Activated CD4-positive, alpha-beta T cell treated with anti-CD3 and anti-CD28 coated beads, Interleukin-2, amount 50 U/mL, for 48 hours (primary cell): Measurements from ENCODE around the gene EMD.
"Not testable (repeated sequence)": the region's sequence is repeated elsewhere in the genome, so short reads cannot be mapped to it uniquely, and the experiment has no call there.

Source experiments
- DNase-seq, 2 experiments: peaks; one replicate each; pipeline ENCODE4 v3.0.0-alpha.2; 2020

Gene EMD

DNA sequence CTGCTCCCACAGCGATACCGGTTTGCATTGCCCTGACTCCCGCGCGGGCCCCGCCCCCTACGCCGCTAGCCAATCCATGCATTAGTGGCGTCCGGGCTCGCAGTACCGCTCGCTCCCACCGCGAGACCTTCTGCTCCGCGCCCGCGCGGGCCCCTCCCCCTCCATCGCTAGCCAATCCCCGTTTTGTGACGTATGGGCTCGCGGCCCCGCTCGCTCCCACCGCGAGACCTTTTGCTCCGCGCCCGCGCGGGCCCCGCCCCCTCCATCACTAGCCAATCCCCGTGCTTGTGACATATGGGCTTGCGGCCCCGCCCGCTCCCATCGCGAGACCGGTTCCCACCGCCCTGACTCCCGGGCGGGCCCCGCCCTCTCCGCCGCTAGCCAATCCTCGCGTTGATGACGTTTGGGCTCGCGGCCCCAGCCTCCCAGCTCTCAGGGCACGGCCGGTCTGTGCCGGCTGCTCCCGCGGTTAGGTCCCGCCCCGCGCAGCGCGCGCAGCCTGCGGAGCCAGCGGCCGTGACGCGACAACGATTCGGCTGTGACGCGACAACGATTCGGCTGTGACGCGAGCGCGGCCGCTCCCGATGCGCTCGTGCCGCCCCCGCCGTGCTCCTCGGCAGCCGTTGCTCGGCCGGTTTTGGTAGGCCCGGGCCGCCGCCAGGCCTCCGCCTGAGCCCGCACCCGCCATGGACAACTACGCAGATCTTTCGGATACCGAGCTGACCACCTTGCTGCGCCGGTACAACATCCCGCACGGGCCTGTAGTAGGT is at the start of gene EMD:
Gene EMD, plus strand, starts transcription at position 497 of the 770 bp plus-strand sequence. Its CDS starts 190 bp downstream, at position 687.
- peak; percentile 94 to 95 for DNase-seq

DNA sequence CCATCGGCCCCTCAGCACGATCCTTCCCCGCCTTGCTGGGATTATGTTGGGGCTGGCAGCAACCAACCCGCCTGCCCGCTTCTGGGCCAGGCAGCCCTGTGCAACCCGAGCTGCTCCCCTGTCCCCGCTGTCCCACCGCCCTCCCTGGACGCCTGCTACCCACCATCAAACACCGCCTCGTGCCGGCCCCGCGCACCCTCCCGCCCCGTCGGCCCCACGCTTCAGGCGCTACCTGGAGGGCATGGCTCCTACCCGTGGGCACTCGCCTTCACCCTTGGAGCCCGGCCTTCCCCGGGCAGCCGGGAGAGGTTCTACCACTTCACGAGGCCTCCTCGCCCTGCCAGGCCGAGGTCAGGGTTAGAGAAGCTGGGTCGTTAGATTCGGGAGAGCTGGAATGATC is 46.5 kb upstream of the EMD start:
- DNase-seq: no peak

DNA sequence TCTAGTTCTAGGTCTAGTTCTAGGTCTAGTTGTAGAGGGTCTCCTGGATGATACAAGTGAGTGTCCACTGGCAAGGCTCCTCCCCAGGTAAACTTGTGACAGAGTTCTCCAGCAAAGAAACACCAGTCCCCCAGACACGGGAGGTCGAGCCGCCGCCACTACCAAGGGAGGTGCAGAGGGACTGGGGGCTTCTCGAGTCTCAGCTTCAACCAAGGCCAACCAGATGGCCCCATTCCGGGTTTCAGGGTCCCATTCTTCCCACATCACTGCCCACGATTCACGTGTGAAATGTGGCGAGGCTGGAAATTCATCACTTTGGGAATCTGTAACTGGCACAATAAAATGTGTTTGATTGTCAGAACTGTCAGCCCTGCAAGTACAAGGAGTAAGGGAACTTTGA is 46.0 kb upstream of the EMD start:
- no peak for DNase-seq

DNA sequence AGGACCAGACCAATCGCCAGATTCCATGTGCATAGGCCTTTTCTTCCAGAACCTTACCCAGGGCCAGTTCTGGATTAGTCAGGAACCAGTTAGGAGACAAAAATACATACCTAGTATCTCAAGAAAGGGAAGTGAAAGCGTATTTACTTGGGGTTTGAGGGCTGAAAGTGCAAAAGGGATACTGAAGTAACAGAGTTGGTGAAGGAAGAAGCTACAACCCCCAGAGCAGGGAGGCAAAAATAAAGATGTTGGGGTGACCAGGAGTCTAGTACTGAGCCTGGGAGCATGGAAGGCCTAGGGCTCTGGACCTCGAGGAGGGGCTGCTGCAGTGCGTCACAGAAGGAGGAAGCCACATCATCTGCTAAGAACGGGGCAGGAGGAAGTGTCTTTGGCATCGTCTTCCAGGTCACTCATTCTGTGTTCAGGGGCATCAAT is 45.2 kb upstream of the EMD start:
- DNase-seq: no peak

DNA sequence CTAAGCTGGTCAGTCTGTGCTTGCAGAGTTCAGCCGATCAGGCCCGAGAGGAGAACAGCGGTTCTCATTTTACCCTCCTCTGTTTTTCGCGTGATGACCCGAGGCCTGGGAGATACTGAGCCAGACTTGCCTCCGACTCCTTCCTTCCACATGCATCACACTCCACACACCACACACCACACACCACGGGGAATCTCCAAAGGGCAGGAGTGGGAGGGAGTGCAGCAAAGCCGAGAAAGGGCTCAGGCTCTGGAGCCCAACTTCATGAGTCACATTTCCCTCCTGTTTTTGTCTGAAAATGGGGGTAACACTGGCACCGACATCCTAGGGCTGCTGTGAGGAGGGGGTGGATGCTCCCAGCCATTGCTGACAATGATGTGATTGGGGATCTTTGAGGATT is 44.6 kb upstream of the EMD start:
- peak; percentile 52 to 65 for DNase-seq

DNA sequence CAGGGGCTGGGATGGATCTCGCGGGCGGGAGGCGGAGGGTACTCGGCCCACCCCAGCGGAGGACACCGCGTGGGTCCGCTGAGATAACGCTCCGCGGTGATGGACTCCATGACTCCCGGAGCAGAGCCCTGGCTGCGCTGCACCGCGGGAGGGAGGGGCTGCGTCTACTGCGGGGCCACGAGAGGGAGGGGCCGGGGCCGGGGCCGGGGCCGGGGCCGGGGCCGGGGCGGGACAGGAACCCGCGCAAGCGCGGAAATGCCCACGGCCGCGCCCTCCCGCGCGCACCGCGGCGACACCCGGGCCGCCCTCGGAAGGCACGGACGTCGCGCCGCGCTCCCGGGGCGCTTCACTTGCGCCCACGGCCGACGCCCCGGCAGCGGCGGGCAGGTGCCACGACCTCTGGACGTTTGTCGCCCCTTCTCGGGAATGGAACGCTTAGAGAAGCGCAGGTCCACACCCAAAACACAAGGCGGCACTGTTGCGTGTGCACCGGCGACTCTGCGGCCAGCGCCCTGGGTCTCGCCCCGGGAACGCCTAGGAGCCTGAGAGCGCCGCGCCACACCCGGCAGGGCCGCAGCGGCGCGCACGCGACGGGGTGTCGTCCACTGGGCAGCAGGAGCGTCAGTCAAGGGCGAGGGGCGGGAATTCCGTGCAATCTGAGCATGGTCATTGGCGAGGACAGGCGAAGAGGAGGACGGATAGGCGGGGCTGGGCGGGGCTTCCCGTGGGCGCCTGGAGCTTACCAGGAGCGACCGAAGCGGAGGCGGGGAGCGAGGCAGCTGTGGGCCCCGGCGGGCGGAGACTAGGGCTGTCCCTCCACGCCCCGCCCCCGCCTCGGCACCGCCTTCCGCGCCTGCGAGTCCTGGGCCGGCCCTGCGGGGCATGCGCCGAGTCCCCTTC is 37.4 kb upstream of the EMD start:
- DNase-seq: not testable (repeated sequence)

DNA sequence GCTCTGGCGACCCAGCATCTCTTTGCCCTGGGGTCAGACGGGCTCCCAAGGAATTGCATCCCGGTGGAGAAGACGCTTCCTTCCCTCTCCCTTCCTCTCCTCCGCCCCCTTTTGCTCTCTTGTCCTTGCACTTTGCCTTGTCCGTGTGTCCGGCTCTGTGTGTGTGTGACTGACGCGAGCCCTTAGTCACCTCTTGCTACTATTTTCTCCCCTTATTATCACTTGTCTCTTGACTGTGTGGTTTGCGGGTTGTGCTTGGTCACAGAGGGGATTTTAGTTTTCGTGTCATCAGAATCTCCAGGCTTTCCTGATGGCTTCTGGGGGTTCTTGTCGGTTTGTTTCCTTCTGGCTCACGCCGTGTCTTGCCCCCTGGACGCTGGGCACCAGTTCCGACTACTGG is 36.0 kb upstream of the EMD start:
- DNase-seq: not testable (repeated sequence)

DNA sequence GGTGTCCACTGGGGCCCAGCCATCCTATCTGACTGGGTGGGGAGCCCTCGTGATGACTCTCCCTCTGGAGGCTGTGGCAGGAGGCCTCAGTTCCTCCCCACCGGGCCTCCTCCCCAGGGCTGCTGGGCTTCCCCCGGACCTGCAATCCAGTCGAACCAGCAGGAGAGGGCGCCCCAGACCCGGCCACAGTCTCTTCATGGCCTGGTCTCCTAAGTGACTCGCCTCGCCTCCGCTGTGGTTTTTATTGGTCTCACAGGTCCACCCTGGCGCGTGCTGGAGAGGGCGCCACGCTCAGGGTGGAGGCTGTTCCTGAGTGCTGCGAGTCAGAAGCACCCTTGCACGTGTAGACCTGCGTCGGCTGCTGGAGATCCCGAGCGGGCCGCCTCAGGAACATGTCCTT is 35.5 kb upstream of the EMD start:
- not testable (repeated sequence) for DNase-seq

DNA sequence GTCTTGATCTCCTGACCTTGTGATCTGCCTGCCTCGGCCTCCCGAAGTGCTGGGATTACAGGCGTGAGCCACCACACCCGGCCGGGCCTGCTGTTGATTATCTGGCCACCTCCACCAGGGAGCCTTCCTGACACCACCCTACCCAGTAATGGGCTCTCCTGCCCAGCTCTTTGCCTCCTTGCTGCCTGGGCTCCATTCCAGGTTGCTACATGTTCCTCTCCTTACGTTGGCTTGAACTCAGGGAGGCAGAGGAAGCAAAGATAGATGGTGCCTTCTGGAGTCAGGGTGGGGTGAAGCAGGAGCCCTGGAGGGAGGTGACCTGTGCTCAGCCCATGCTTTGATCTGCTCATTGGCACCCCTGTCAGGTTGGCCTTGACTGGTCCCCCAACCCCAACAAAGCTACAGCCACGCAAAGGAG is 31.0 kb upstream of the EMD start:
- DNase-seq: no peak

DNA sequence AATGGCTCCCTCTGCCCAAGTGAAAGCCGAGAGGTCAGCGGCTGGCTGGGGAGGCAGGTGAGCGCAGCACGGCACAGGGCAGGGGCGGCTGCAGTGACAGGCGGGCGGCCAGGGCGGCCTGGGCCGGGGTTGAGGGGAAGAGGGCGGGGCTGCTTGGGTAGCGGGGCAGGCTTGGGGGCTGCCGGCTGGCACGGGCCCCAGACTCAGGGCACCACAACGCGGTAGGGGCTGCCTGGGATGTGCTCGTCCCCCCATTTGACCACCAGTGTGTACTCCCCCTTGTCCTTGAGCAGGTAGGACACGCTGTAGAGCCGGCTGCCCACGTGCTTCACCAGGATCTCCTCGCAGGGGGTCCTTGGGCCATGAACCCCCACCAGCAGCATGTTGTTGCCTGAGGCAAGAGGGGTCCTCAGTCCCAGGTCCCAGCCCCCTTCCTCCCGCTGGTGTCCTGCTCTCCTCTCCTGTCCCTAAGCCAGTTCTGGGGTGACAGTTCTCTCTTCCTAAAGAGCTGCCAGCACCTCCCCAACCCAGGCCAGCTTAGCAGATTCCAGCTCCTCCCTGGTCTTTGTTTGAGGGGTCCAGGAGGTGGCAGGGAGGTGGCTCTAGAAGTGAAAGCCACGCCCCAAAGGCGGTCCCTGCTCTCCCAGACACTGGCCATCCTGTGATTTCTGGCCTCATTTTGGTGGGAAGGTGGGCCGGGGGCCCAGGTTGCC is 30.3 kb upstream of the EMD start:
- no peak for DNase-seq

DNA sequence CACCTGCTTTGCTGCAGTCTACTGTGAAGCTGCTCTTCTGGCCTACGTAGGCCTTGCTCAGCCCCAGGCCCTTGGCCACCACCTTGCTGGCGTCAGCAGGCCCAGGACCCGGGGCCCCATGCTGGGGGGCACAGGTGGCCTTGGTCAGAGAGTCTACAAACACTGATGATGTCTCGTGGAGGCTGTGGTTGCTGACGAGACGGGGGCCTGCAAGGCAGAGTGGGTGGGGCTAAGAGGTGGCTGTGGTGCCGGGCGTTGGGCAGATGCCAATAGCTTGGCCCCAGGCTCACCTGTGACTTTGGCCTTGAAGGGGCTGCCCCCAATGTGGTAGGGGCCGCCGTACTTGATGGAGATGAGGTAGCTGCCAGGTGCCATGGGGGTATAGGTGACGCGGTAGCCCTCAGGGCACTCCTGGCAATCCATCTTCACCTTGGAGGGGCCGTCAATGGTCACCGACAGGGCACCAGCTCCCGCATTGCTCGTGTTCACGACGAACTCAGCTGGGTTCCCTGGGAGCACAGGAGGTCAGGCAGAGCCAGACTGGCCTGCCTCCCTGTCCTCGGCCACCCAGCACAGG is 29.6 kb upstream of the EMD start:
- DNase-seq: no peak

DNA sequence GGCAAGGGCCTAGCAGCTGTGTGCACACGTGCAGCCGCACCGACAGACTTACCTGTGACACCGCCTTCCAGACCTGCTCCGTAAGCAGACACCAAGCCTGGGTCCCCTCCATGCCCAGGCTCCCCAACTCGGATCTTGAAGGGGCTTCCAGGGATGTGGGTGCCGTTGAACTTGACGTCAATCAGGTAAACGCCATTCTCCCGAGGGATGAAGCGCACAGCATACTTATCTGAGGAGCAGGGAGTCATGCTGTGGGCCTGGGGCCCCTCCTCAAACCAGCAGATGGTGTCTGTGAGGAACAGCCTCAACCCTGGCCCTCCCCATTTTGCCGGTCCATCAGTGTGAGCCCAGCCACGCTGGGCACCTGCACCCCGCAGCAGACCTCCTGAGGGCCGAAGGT is 29.1 kb upstream of the EMD start:
- DNase-seq: no peak

DNA sequence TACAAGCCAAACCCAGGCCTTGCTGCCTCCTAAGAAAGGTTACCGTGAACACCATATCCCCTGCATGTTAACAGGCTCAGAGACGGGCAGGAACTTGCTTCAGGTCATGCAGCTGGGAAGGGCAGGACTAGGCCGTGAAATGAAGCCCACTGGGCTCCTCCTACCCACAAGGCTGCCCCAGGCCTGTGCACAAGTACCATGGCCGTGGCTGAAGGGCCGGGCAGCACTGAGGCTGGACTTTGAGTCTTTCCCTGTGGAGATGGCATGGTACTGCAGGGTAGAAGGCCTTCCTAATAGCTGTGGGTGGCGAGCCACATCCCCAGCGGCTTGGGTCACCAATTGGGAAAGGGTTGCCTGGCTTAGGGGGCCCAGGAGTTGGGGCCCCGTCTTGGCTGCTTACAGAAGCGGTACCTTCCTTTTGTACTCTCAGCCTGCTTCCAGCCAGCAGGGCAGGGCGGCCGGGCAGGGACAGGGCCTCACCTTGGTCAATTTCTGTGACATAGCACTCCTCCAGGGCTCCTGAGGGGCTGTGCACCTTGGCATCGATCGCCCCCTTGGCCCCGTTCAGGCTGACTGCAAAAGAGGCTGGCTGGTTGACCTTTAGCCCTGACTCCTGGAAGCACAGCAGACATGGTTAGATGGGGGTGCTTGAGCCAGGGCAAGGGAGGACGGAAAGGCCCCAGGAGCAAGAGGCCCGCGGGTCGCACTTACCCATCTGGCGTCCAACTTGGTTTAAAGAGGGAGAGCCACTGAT is 28.5 kb upstream of the EMD start:
- no peak for DNase-seq

DNA sequence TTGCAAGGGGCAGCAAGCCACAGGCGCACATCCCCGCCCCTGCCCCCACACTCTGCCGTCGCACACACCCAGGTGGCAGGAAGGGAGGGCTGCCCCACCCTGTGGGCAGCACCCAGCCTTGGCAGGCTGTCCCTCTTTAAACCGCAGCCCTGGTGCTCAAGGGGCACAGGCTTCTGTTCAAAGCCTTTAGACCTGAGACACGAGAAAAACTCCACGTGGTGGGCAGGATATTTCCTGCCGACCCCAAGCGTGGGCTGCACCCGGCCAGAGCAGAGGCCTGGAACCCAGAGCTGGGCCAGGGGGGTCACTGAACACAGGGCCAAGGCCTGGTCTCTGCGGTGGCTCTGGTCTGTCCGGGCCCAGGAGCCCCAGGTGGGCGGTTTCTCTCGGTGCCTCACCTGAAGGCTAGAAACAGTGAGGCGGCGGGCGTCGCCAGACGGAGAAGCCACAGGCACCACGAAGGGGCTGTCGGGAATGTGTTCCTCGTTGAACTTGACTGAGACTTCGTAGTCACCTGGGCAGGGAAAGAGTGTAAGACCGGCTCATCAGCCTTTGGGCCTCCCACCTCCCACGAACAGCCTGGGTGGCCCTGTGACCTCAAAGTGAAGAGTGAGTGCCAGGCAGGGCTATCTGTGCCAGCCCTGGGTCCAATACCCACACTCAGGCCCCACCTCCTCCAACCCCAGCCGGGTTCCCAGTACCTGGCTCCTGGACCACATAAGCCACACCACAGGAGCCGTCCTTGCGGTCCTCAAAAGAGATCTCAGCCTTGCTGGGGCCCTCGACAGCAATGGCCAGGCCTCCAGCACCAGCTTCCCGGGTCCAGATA is 27.7 kb upstream of the EMD start:
- DNase-seq: no peak

DNA sequence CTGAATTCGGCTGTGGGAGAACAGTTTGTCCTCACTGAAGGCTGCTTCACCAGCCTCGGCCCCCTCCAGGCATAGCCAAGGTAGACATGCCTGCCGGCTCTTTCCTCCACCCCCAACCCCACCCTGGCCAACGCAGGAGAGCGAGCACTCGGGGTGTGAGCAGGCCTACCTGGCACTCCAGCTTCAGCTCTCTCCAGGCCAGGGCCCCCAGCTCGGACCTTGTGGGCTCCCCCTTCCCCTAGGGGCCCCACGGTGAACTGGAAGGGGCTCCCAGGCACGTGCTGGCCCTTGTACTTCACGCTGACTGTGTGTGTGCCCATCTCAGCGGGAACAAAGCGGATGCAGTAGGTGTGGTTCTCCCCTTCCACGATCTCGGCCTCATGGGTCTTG is 27.1 kb upstream of the EMD start:
- DNase-seq: no peak

DNA sequence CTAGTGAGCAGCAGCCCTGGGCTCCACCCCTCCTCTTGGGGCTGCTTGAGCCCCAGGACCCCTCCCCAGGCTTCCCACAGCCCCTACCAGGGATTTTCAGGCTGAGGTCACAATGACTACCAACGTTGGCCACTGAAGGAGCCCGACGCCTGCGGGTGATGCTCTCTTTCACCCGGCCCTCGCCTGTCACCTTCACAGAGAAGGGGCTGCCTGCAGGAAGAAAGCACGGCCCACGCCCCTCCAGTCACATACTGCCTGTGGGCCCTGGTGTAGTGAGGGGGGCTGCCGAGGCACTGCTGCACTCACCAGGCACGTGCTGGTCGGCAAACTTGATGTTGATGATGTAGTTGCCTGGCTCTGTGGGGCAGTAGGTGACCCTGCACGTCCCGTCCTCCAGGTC is 26.6 kb upstream of the EMD start:
- DNase-seq: no peak

DNA sequence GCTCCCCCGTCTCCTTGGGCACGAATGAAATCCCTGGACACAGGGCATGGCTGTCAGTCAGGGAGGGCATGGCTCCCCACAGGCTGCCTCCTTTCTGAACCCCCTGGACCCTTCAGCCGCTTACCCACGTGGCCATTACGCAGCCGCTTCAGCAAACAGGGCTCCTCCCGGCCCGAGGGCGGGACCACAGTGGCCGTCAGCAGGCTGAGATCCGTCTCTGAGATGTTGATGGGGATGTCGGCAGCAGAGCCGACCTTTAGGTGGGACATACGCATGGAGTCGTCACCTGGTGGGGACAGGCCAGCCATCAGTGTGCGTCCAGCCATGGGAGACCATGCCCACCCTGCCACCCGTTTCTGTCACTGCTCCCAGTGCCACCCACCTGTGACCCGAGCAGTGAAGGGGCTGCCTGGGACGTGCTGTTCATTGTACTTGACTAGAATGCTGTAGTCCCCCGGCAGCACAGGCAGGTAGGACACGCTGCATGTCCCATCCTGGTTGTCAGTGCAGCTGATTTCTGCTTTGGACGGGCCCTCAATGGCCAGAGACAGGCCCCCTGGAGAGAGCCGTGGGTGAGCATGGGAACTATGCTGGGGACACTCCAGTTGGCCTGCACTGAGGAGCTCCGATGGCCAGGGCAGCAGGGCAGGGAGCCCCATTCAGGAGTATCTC is 25.8 kb upstream of the EMD start:
- DNase-seq: no peak

DNA sequence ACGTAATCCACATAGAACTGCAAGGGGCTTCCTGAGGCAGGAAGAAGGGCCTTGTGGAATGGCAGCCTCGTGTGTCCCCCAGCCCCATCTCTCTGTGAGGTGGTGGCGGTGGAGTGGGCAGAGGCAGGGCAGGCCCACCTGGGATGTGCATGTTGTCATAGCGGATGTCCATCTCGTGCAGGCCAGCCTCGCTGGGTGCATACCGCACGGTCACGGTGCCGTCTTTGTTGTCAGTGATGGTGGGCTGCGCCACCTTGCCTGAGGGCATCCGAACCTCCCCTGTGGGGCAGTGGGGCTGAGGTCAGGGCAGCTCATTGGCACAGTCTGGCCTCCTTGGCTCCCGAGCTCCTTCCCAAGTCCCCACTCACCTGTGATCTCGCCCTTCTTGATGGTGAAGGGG is 25.1 kb upstream of the EMD start:
- DNase-seq: no peak

DNA sequence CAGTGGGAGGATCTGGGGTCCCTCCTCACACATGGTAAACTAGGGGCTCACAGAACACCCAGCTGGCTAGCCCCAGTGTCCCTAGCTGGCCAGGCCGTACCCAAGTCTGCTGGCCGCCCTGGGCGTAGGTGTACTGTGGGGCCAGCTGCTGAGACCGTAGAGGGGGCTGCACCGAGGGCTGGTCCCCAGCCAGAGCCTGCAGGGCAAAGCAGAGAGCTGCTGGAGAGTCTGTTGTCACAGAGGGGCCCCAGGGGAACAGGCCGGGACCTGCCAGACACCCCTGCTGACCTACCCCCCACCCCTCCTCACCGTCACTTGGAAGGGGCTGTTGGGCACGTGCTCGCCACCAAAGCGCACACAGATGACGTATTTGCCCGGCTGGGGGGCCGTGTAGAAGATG is 24.6 kb upstream of the EMD start:
- DNase-seq: no peak

DNA sequence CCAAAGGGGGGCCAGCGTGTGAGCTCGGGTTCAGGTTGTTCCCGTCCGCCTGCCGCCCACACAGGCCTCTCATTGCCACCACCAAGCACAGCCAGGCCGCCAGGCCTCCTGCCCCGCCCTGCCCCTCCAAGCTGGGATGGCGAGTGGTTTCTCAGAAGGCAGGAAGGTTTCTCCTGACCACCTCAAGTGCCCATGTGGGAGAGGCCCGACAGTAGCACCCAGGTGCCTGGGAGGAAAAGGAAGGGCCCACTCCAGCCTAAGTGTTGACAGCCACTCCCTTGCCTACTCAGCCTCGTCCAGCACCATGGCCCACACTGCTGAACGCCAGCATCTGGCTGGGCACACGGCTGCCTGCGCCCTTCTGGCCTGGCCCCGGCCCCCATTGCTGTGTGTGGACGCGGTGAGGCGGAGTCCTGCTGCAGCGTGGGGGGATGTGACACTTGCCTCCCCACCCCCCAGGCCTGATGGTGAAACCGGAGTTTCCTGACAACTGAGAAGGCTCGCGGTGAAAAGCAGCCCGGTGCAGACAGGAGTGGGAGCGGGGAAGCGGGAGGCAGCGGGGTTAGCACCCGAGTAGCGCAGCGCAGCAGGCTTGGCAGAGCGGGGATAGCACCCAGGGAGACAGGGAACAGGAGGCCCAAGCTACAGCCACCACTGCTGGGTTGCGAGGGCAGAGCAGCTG is 23.9 kb upstream of the EMD start:
- no peak for DNase-seq
